Measurements from ENCODE around the gene ARSI. TPM values are rescaled to one million over a fixed set of nuclear protein-coding genes. Genes with fewer than 3 reads are reported as not detected.
"Not testable (repeated sequence)": the region's sequence is repeated elsewhere in the genome, so short reads cannot be mapped to it uniquely, and the experiment has no call there.

The ARSI gene
- total RNA-seq, 1 experiment from 2014 or later = 6.3 TPM

- DNase-seq (no peak), ATAC-seq (no peak)
- no peak overlapping the region for H3K4me3 ChIP-seq (ENCODE audit: low read length)
- H3F3A ChIP-seq (ENCODE audit: low read length, unreplicated experiment) = no peaks in the 10 kb centered on the region
- ChIA-PET POLR2A (ENCODE audit: unreplicated experiment) (no interaction called here), CTCF (no interaction called here)
- H3K9me3 ChIP-seq (ENCODE audit: low read length) = no peaks in the 10 kb centered on the region
- H3K9ac ChIP-seq (ENCODE audit: low read length) = no peak overlapping the region
- no peaks in the 10 kb centered on the region for H3K9me2 ChIP-seq (replicated peaks; ENCODE audit: low read length)
- intact Hi-C loops (cut with micrococcal nuclease) = no loop called here
- no peaks in the 10 kb centered on the region for H3K27me3 ChIP-seq (ENCODE audit: low read length)
- no peaks in the 10 kb centered on the region for H3K4me1 ChIP-seq (ENCODE audit: insufficient read depth, low read length)
- no peaks in the 10 kb centered on the region for H3K79me2 ChIP-seq (ENCODE audit: low read length)
- H4K20me1 ChIP-seq (ENCODE audit: low read length) = no peaks in the 10 kb centered on the region
- no peak overlapping the region for H3K4me2 ChIP-seq (ENCODE audit: low read length)
- H3K27ac ChIP-seq (ENCODE audit: low read length) = no peak overlapping the region
- H2AFZ ChIP-seq (ENCODE audit: low read length) = no peak overlapping the region
- BruUV-seq (replicated peaks) = no TSS peak
- TF ChIP-seq CTCF (conservative IDR thresholded peaks at IDR 0.05; ENCODE audit: low read depth, low read length) (no peak), EZH2 (IDR thresholded peaks at IDR 0.05; ENCODE audit: low read length, unreplicated experiment) (no peak), EZH2phosphoT487 (IDR thresholded peaks at IDR 0.05; ENCODE audit: borderline replicate concordance, low read length) (no peak)
- H3K36me3 ChIP-seq (ENCODE audit: low read depth, low read length) = no peaks in the 10 kb centered on the region
These were observed 53.0 kb downstream of the ARSI start for GRCh38 chr5:150249744-150250143.

- Histone ChIP-seq H4K20me1 (ENCODE audit: low read length) (no peaks in the 10 kb centered on the region), H3F3A (ENCODE audit: low read length, unreplicated experiment) (no peaks in the 10 kb centered on the region), H3K4me3 (ENCODE audit: low read length) (no peak overlapping the region), H2AFZ (ENCODE audit: low read length) (no peak overlapping the region), H3K9me3 (ENCODE audit: low read length) (no peaks in the 10 kb centered on the region), H3K4me1 (ENCODE audit: insufficient read depth, low read length) (no peaks in the 10 kb centered on the region), H3K4me2 (ENCODE audit: low read length) (no peak overlapping the region), H3K27me3 (ENCODE audit: low read length) (no peaks in the 10 kb centered on the region), H3K9ac (ENCODE audit: low read length) (no peak overlapping the region), H3K9me2 (replicated peaks; ENCODE audit: low read length) (no peaks in the 10 kb centered on the region), H3K27ac (ENCODE audit: low read length) (no peak overlapping the region), H3K36me3 (ENCODE audit: low read depth, low read length) (no peaks in the 10 kb centered on the region), H3K79me2 (ENCODE audit: low read length) (no peaks in the 10 kb centered on the region)
- BruUV-seq (replicated peaks) = no TSS peak
- ChIA-PET CTCF (no interaction called here), POLR2A (ENCODE audit: unreplicated experiment) (no interaction called here)
- DNase-seq (no peak), ATAC-seq (no peak)
- intact Hi-C loops (cut with micrococcal nuclease) = no loop called here
- TF ChIP-seq CTCF (conservative IDR thresholded peaks at IDR 0.05; ENCODE audit: low read depth, low read length) (no peak), EZH2 (IDR thresholded peaks at IDR 0.05; ENCODE audit: low read length, unreplicated experiment) (no peak), EZH2phosphoT487 (IDR thresholded peaks at IDR 0.05; ENCODE audit: borderline replicate concordance, low read length) (no peak)
These were observed 53.8 kb downstream of the ARSI start for GRCh38 chr5:150248946-150249345.

GRCh38 chr5:150248493-150248892 lies 54.2 kb downstream of the ARSI start:
- H3K9ac ChIP-seq (ENCODE audit: low read length); H3K79me2 ChIP-seq (ENCODE audit: low read length); CTCF ChIA-PET; POLR2A ChIA-PET (ENCODE audit: unreplicated experiment); H3K9me2 ChIP-seq (replicated peaks; ENCODE audit: low read length); H3K36me3 ChIP-seq (ENCODE audit: low read depth, low read length); H3K4me3 ChIP-seq (ENCODE audit: low read length); H3K27me3 ChIP-seq (ENCODE audit: low read length); BruUV-seq (replicated peaks); H2AFZ ChIP-seq (ENCODE audit: low read length); H3K9me3 ChIP-seq (ENCODE audit: low read length); DNase-seq; H3F3A ChIP-seq (ENCODE audit: low read length, unreplicated experiment); intact Hi-C loops (cut with micrococcal nuclease); H4K20me1 ChIP-seq (ENCODE audit: low read length); ATAC-seq; H3K27ac ChIP-seq (ENCODE audit: low read length); H3K4me2 ChIP-seq (ENCODE audit: low read length); H3K4me1 ChIP-seq (ENCODE audit: insufficient read depth, low read length): not testable (repeated sequence)

All from PC-3 (cell line).